Posterior vena cava (tissue), 2 donors: ENCODE data around the gene HDAC7. TPM values are rescaled to one million over a fixed set of nuclear protein-coding genes. Genes with fewer than 3 reads are reported as not detected.
A peak's percentile ranks its signal among the peaks of the same experiment; 100 is the strongest.
"Not testable (repeated sequence)": the region's sequence is repeated elsewhere in the genome, so short reads cannot be mapped to it uniquely, and the experiment has no call there.

ENCODE experiments used
- DNase-seq: peaks from one replicate; pipeline ENCODE4 v3.0.0-alpha.2; 2020; ENCODE audit warnings: low spot score
- intact Hi-C, 2 donors: fragments of 100-400 bp; cut with DNase I; formaldehyde crosslinking; loops; one replicate each; pipeline versions ENCODE4 v1.14.1 to v1.14.2; 2022 to 2023
- total RNA-seq, 2 donors: library from RNA; stranded (reverse); fragmentation: NEBNext Ultra II Directional; extraction: Animal tissue kit (Norgen Biotek cat#: 25700); gene quantifications; one replicate each; pipeline ENCODE4 v1.2.1, GENCODE V29; 2021
- donor health status: DM: yes; HTN: yes; CAD: no.
- donor health status: DM: yes; HTN: yes; CAD: no.

The HDAC7 gene
- total RNA-seq, 2 donors from 2014 or later, result 111 to 126 TPM

GRCh38 chr12:47818467-47819137, 1.1 kb downstream of the HDAC7 start:
- DNase-seq, result peak; percentile 84
- intact Hi-C loops, result no loop called here

DNA sequence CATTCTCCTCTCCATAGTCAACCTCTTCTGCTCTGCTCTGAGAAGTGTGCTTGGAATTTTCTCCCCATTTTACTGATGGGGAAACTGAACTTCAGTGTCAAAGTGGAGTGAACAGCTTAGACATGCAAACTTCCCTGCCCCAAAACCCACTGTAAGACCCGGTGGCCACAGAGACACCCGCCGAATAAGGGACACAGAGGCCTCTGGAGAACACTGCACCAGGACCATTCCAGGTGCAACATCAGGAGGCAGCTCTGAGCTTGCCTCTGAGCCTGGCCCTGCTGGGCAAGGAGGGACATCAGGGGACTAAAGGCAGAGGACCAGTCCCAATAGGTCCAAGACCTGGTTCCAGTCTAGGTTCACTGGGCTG, 1.7 kb downstream of the HDAC7 start:
- intact Hi-C loops, result no loop called here
- no peak for DNase-seq

DNA sequence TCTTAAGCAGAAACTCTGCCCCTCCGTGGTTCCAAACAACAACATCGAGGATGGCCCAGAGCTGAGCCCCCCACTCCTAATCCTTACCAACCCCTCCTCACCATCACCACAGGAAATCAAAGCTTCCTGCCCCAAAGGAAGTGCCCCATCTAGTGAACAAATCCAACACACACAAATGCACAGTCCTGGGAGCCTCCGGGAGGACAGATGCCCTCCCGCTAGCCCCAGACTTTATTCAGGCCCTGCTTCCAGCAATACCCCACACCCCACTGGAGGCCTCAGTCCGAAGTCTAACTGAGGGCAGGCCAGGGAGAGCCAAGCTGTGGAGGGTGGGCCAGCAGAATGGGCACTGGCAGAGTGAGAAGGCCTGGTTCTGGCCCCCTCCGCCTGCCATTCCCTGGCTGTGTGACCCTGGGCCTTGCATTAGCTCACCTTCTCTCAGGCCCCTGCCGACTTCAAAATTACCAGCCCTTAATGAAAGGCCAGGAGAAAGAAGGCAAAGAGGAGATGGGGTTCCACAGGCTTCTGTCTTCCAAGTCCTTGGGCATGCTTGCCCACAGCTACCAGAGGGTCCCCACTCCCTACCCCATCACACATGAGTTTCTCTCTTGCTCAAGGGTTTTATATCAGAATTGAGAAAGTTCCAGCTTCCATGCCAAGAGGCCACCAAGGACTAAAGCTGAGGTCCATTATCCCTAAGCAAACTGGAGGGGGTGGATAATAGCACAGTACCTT, 2.3 kb downstream of the HDAC7 start:
- peak; percentile 64 for DNase-seq
- intact Hi-C loops, result no loop called here

DNA sequence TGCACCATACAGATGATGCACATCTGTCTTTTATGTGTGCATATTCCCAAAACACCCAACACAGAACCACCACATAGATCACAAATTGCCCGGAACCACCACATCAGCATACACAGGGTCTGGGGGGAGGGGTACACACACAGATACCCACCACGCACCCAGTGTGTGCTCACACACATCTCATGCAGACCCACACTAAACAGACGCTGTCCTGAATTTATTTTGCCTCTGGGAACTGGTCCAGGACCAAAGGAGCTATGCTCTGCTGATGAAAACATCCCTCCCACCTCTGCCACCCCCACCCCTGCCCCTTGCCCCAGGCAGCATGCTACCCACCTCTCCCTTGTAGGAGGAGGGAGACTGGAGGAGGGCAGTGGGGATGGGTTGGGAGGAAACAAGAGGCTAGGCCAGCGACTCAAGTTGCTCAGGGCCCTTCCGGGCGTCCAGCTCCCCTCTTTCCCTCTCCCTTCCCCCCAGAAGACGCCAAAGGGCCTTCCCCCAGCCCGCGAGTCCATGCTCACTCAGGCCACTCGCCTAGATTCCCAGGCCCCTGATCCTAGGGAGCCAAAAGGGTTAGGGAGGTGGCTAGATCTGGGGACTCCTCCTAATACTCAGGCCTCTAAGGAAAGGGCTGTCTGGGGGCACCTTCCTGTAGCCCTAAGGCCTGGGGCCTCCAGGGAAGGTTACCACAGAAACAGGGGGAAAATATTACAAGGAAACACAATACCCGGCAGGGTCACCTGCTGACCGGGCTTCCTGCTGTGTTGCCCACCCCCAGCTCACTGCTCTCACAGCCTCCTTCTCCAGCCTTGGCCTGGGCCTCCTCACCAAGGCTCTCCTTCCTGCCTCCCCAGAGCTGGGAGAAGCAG, 3.1 kb downstream of the HDAC7 start:
- peak; percentile 82 for DNase-seq
- intact Hi-C loops, result no loop called here

DNA sequence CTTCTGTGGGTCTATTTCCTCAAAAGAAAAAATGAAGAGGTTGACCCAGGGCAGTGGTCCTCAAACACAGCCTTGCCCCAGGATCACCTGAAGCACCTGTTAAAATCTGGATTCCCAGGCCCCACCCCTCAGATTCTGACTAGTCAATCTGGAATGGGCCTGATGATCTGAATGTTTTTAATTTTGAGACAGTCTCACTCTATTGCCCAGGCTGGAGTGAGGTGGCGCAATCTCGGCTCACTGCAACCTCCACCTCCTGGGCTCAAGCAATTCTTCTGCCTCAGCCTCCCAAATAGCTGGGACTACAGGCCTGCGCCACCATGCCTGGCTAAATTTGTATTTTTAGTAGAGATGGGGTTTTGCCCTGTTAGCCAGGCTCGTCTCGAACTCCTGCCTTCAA, 4.3 kb downstream of the HDAC7 start:
- intact Hi-C loops, DNase-seq: not testable (repeated sequence)

- intact Hi-C loops, result no loop called here
These were observed 5.0 kb downstream of the HDAC7 start for GRCh38 chr12:47814539-47815170.

DNA sequence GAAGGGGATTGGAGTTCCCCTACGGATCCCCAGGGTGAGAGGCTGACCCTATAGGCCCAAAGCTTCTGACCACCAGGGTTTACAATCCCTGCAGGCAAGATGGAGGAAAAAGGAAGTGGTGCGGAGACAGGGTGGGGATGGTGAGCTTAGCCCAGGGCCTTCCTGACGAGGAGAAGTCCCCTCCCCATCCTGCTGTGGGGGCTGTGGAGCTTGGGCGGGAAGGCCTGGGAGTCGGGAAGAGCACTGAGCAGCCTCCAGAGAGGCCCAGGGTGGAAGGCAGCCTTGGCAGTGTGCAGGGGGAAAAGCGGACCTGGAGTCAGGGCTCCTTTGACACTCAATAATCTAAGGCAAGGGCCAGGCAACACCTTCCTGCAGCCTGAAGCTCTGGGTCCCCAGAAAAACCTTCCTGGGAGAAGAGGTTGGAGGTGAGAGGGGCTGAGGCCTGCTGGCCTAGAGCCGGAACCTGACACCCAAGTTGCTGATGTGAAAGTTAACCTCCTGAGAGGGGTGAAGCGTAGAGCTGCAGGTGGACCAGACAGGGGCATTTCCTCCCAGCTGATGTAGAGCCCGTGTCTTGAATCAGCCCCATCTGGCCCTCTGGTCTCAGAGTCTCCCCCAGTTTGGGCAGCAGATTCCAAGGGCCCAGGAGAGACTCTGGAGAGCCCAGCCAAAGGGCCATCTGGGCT, 6.0 kb downstream of the HDAC7 start:
- intact Hi-C loops, result no loop called here
- peak; percentile 80 for DNase-seq

More at GRCh38 chr12:47814539-47815170, 5.0 kb downstream of the HDAC7 start:
- DNase-seq, result peak; percentile 76

DNA sequence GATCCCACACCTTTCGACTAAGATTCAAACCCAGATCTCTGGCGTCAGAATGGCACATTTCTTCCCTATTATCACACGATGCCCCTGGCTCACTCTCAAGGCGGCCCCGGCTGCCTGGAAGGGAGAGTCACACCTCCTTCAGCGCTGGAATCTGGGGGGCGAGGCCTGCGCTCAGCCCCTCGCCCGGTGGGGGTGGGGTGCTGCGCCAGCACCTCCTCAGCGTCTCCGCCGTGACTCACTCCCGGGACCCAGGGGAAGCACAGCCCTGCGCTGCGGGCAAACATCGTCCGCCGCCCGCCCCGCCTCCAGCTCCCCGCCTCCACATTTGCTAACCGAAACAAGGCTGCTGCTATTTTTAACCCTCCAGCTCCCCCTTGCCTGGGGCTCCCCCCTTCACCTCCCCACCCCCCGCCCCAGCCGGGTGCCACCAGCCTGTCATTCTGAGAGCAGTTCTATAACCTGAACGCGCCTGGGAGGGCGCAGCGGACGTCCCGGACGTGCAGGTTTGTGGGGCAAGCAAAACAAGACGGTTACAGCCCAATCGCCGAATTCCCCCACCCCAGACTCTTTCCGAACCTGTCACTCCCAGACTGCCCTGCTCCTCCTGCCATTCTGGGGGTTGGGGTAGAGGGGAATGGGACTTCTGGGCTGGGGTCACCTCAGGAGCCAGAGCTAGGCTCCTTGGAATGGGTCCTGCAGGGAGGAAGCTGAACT, 6.7 kb downstream of the HDAC7 start:
- intact Hi-C loops, result no loop called here

GRCh38 chr12:47811581-47812484, 7.9 kb downstream of the HDAC7 start:
- peak; percentile 92 for DNase-seq
- intact Hi-C loops, result no loop called here

More for the DNA sequence above, 6.7 kb downstream of the HDAC7 start:
- DNase-seq, result peak; percentile 97

GRCh38 chr12:47811072-47811396, 8.7 kb downstream of the HDAC7 start:
- intact Hi-C loops, result no loop called here
- no peak for DNase-seq

- intact Hi-C loops, DNase-seq: not testable (repeated sequence)
These were observed 10.2 kb downstream of the HDAC7 start for GRCh38 chr12:47809518-47809917.

GRCh38 chr12:47808574-47809365, 10.9 kb downstream of the HDAC7 start:
- no peak for DNase-seq
- intact Hi-C loops, result no loop called here

GRCh38 chr12:47808050-47808449, 11.7 kb downstream of the HDAC7 start:
- intact Hi-C loops, result no loop called here
- DNase-seq, result no peak

DNA sequence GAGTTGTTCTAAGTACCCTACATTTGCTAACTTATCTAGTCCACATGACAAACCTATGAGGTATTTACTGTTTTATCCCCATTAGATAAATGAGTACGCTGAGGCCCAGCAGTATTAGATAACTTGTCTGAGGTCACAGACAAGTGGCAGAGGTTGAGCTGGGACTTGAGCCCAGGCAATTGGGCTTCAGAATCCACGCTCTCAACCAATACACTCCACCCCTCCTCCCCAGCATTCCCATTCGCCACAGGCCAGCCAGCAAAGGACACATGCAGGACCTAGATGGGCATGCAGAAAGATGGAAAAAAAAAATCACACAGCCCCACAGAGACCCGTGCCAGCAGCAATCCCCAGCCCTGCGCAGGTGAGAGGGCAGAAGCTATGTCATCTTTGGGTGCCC, 12.4 kb downstream of the HDAC7 start:
- no peak for DNase-seq
- intact Hi-C loops, result no loop called here

- intact Hi-C loops, result no loop called here
These were observed 14.3 kb downstream of the HDAC7 start for GRCh38 chr12:47805417-47805816.

GRCh38 chr12:47804171-47804570, 15.5 kb downstream of the HDAC7 start:
- intact Hi-C loops, result loop anchor here in 1 of 2 donors (5.0 kb wide), 1 partner anchor 33 kb away; no protein-coding TSS in a partner anchor
- DNase-seq, result no peak

More at GRCh38 chr12:47805417-47805816, 14.3 kb downstream of the HDAC7 start:
- peak; percentile 69 for DNase-seq
